ENCODE results near the gene CIRBP.

Gene CIRBP

DNA sequence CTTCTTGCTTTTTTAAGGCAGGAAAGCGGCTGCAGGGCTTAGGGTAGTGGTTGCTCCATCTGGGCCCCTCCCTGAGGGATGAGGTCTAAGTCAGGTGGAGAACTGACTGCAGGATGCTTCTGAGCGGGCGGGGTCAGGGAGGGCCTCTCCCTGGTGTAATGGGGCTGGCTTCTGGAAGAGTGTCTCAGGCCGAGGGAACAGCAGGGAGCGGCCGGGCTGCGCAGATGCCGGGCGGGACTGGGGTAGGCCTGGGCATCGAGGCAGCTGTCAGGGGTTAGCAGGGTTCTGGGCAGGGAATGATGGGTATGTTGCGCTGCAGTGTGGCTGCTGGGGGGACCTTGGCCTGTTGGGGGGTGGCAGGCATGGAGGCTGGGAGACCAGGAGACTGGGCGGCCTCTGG, 8.9 kb downstream of the CIRBP start:
- ATAC-seq (ENCODE audit: low read depth) (no peak), DNase-seq (ENCODE audit: low spot score in 2 of 2) (no peak)
- peaks cover 21% of the 10 kb centered on the region for H3K36me3 Mint-ChIP-seq
- H3K4me1 Mint-ChIP-seq = peaks cover 16% of the 10 kb centered on the region
- H3K9me3 Mint-ChIP-seq = no peaks in the 10 kb centered on the region
- no peak overlapping the region for H3K4me3 Mint-ChIP-seq
- H3K27ac Mint-ChIP-seq = no peak overlapping the region
- peaks cover 6% of the 10 kb centered on the region for H3K27me3 Mint-ChIP-seq

DNA sequence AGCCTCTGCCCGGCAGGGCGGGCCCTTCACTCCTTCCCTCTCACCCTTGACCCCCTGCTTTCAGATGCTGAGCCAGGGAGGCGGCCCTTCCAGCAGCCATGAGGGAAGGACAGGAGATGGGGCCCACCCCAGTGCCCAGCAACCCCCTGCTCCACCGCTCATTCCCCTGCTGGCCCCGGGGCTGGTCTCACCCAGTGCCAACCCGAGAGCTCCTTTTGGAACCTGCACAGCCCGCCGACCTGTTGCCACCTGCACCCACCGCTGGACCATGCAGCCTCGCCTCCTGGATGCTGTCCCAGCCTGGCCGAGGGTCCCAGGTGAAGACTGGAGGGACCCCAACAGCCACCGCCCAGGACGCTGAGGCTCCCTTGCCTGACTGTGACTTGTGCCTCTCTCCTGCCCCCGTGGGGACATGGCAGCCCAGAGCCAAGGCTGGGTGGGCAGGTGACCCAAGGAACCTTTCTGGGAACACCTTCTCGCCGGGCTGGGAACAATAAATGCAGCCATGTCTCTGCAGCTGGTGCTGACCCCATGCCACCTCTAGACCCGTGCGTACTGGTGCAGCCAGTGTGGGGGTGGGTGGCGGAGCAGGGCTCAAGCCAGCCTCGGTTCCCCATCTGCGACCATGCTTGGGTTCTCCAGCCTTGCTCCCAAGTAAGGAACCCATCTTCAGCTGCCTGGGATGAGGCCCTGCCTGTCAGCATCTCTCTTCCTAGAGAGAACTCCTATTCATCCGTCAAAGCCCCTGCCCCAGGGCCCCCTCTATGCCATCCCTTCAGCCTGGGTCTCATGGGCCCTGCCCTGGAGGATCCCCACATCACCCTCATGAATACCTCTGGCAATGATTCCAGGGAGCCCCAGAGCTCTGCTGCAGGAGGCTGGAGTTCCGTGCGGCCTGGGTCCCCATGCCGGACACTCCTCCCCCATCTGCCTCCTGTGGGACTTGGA, 9.9 kb downstream of the CIRBP start:
- Mint-ChIP-seq H3K9me3 (no peaks in the 10 kb centered on the region), H3K4me1 (peaks cover 15% of the 10 kb centered on the region), H3K4me3 (no peak overlapping the region), H3K36me3 (peaks cover 14% of the 10 kb centered on the region), H3K27ac (no peak overlapping the region), H3K27me3 (peaks cover 6% of the 10 kb centered on the region)
- DNase-seq (ENCODE audit: low spot score in 2 of 2) (no peak), ATAC-seq (ENCODE audit: low read depth) (no peak)

DNA sequence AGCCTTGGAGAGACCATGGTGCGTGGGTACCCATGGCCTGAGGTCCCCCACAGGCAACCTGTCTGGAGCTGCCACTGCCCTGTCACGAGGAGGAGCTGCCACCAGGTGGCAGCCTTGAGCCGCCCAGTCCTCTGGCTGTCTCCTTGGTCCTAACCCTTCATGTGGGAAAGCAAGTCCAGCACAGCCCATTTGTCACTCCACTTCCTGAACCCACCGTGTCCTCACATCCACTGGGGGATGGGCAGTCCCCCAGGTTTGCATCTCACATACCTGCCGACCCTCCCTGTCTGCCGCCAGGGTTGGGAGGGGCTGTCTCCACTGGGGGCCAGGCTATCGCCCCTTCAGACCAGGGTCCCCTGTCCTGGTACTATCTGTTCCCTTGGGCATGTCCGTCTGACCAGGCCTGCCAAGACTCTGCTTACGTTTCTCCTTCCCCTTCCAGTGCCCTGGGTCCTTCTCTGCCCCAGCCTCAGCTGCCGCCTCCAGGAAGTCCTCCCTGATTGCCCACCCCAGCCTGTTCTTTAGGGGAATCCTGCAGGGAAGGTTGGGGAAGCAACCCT, 10.7 kb downstream of the CIRBP start:
- DNase-seq (ENCODE audit: low spot score in 2 of 2) (peak; percentile 81 to 84), ATAC-seq (ENCODE audit: low read depth) (no peak)
- no peaks in the 10 kb centered on the region for H3K9me3 Mint-ChIP-seq

DNA sequence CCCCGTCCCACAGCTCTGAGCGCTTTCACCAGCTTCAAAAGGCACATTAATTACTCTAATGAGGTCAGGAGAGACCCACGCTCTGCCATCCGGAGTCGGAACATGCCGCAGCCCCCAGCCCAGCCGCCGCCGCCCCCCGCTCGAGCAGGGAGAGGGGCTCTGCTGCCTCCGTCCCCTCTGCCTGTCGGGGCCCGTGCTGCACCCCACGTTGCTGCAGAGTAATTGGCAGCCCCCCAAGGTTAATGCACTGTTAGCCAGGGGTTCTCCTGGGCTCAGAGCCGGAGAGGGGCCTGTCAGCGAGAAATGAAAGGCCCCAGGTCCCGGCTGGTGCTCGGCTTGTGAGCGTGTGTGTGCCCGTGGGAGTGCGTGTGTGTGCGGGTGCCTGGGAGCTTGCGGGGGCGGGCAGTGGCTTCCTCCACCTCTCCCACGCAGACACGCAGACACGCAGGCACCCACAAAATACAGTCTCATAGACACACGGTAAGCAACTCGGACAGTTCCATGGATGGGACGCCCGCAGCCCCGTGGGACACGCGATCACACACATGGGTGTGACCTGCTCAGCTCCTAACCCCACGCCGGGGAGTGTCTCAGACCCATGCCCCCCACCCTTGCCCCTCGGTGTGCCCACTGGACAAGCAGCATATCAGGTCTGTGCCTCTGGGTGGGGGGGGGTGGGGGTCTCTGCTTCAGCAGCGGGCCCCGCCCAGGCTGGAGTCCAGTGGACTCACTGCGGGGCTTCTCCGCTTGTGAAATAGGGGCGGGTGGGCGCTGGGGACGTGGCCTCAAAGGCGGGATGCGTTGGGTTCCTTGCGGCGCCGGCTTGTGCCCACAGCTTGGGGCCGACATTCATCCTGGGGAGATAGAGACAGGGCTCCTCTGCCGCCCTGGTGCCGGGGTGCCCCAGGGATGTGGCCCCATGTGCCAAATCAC, 11.8 kb downstream of the CIRBP start:
- Mint-ChIP-seq H3K4me1 (peaks cover 18% of the 10 kb centered on the region), H3K36me3 (peaks cover 11% of the 10 kb centered on the region), H3K9me3 (no peaks in the 10 kb centered on the region), H3K27ac (no peak overlapping the region), H3K4me3 (no peak overlapping the region), H3K27me3 (peaks cover 14% of the 10 kb centered on the region)
- DNase-seq (ENCODE audit: low spot score in 2 of 2) (no peak), ATAC-seq (ENCODE audit: low read depth) (no peak)

More for the DNA sequence above, 10.7 kb downstream of the CIRBP start:
- Mint-ChIP-seq H3K4me3 (no peak overlapping the region), H3K36me3 (peaks cover 13% of the 10 kb centered on the region), H3K4me1 (peaks cover 17% of the 10 kb centered on the region), H3K27me3 (peaks cover 11% of the 10 kb centered on the region), H3K27ac (no peak overlapping the region)

DNA sequence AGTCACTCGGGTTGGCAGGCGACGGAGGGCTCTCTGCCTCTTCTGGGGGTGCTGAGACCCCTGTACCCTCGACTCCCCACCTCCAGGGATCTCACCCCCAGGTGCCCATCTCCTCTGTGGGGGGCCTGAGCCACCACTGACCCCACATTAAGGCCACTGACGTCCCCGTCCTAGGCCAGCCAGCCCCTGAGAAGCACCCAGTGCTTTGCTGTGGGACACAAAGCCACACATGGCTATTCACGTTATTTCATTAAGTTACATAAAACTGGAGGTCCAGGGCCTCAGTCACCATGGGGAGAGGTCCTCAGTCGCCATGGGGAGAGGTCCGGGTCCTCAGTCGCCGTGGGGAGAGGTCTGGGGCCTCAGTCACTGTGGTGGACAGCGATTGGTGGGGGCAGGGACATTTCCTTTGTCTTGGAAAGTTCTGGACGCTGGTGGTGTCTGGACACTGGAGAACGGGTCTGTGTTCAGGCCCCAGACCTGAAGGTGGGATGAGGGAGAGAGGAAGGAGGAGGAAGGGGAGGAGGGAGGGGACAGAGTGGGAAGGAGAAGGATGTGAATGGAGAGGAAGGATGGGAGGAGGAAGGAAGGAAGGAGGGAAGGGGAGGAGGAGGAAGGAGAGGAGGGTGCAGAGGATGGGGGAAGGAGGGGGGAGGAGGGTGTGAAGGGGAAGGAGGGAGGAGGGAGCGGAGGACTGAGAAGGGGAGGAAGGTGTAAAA, 12.6 kb downstream of the CIRBP start:
- ATAC-seq (ENCODE audit: low read depth) (no peak), DNase-seq (ENCODE audit: low spot score in 2 of 2) (no peak)
- H3K27ac Mint-ChIP-seq = no peak overlapping the region

DNA sequence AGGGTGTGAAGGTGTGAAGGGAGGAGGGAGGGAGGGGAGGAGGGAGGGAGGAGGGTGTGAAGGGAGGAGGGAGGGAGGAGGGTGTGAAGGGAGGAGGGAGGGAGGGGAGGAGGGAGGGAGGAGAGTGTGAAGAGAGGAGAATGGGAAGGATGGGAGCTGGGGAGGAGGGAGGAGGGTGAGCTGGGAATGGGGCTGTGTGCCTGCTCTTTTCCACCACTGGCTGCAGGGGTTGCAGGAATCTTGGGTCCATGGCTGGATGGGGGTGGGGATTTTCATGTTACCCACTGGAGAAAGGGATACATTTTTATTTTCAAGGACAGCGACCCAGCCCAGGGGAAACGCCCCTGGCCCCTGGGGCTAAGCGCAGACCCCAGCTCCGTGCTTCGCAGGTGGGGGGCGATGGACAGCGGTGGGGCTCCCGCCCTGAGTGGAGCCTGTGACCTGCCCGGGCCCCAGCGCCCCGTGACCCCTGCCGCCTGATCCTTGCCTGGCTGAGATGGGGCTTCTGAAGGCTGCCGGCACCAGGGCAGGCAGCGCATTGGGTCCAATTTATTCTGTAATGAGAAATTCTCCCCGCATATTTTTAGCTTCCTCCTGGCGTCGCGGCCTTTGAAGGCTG, 13.6 kb downstream of the CIRBP start:
- ATAC-seq (ENCODE audit: low read depth) (no peak), DNase-seq (ENCODE audit: low spot score in 2 of 2) (no peak)
- Mint-ChIP-seq H3K27me3 (peaks cover 16% of the 10 kb centered on the region), H3K4me3 (no peak overlapping the region), H3K9me3 (no peaks in the 10 kb centered on the region), H3K27ac (no peak overlapping the region), H3K4me1 (peaks cover 14% of the 10 kb centered on the region), H3K36me3 (peaks cover 9% of the 10 kb centered on the region)

More for the DNA sequence above, 12.6 kb downstream of the CIRBP start:
- Mint-ChIP-seq H3K4me1 (peaks cover 16% of the 10 kb centered on the region), H3K9me3 (no peaks in the 10 kb centered on the region), H3K36me3 (peaks cover 11% of the 10 kb centered on the region), H3K27me3 (peaks cover 14% of the 10 kb centered on the region), H3K4me3 (no peak overlapping the region)

DNA sequence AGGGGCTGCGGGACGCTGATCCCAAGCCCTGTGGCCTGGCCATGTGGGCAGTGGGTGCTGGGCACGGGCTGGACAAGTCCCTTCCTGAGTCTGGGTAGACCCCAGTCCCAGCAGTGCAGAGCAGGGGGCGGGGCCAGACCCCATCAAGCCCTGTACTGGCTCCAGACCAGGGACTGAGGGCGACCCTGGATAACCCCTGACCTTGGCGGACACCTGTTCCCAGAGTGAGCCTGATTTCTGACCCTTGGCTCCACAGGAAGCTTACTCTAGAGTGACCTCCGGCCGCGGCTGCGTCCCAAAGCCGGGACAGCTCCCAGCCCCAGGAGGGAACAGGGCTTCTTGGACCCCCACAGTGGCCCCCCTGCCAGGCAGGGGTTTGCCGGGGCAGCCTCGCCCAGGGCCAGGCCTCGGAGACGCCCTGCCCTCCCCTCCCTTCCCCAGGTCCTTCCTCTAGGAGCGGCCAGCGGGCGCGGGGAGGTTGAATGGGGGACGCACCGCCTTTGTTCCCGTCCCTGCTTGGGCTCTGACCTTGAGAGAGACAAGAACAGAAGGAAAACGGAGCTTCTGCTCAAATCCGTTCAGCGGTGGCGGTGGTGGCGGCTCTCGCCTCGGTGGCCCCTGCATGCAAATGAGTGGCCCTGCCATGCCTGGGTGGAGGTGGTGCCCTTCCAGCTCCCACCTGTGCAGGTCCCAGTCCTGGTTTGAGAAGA, 14.2 kb downstream of the CIRBP start:
- DNase-seq (ENCODE audit: low spot score in 2 of 2) (no peak), ATAC-seq (ENCODE audit: low read depth) (no peak)
- Mint-ChIP-seq H3K36me3 (peaks cover 9% of the 10 kb centered on the region), H3K4me3 (no peak overlapping the region), H3K27me3 (peaks cover 18% of the 10 kb centered on the region), H3K9me3 (no peaks in the 10 kb centered on the region), H3K27ac (no peak overlapping the region), H3K4me1 (peaks cover 11% of the 10 kb centered on the region)

DNA sequence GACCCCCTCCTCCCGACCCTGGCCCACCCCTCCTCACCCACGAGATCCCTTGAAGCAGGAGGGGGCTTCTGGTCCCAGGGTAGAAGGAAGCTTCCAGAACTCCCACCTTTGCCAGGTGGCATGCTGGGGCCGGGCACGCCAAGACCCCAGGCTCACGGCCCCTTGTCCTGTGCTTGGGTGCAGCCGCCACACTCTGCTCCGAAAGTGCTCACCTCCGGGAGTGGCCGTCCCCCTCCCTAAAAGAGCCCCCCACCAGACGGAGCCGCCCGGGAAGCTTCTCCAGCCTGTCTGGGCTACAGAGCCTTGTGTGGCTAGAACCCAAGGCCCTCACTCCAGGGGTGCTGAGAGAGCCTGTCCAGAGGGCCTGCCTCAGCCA, 14.8 kb downstream of the CIRBP start:
- no peak overlapping the region for H3K4me3 Mint-ChIP-seq
- H3K4me1 Mint-ChIP-seq = peaks cover 11% of the 10 kb centered on the region
- DNase-seq (ENCODE audit: low spot score in 2 of 2) (no peak), ATAC-seq (ENCODE audit: low read depth) (no peak)
- no peaks in the 10 kb centered on the region for H3K9me3 Mint-ChIP-seq
- peaks cover 18% of the 10 kb centered on the region for H3K27me3 Mint-ChIP-seq
- no peak overlapping the region for H3K27ac Mint-ChIP-seq
- peaks cover 9% of the 10 kb centered on the region for H3K36me3 Mint-ChIP-seq

DNA sequence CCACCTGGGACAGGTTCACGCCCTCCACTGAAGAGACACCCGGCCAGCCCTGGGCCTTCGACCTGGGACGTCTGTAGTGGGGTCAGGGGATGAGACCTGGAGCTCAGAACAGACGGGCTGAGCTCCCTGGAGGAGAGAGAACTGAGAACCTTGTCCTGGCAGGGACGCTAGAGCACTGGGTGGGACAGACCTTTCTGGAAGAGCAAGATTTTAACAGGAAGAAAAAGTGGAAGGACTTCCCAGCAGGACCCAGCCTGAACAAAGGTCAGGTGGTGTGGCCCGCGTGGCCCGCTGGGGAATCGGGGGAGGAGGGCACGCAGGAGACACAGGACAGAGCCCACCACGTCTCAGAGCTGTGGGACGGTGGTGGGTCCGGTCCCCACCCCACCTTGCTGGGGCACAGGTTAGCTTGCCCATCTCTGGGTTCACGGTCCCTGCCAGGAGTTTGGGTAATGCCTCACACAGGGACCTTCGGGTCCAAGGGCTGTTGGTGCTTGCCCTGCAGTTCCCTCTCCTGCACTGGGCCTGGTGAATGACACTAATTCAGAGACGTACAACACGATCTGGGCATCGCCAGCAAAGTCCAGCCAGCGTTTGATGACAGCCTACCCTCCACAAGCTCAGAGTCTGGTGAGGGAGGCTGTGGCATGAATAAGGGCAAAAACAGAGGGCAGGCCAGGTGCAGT, 15.3 kb downstream of the CIRBP start:
- peaks cover 9% of the 10 kb centered on the region for H3K36me3 Mint-ChIP-seq
- peak overlapping the region; percentile 67 for H3K4me3 Mint-ChIP-seq
- H3K9me3 Mint-ChIP-seq = no peaks in the 10 kb centered on the region
- no peak for ATAC-seq (ENCODE audit: low read depth)
- DNase-seq (ENCODE audit: low spot score in 2 of 2) = peak in 1 of 2 donors; percentile 35
- H3K4me1 Mint-ChIP-seq = peaks cover 11% of the 10 kb centered on the region
- no peak overlapping the region for H3K27ac Mint-ChIP-seq
- peaks cover 21% of the 10 kb centered on the region for H3K27me3 Mint-ChIP-seq

DNA sequence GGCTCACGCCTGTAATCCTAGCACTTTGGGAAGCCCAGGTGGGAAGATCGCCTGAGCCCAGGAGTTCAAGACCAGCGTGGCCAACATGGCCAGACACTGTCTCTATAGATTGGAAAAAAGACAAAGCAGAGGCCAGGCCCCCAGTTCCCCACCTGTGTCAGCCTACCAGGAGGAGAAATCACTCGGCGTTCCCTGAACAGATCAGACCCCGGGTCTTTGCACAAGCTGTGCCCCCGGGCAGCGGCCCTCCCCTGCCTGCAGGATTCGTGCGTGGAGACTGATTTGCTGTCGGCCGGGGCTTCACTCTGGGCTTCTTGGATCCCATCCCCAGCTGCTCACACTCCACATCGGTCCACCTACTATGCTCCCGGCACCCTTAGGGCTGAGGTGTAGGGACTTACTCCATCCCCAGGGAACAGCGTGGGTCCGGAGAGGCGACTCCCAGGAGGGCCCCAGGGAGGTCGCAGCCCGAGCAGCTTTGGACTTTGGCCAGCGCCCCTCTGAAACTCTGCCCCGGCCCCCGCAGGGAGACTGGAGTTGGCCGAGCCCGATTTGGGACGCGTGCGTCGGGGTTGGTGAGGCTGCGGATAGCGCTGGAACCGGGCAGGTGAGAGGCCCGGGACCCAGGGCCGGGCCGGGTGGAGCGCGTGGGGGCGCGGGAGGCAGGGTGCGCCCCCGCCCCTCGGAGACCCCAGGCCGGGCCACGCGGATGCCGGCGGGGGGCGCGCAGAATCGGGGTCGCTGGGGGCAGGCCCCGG, 16.0 kb downstream of the CIRBP start:
- Mint-ChIP-seq H3K27me3 (peaks cover 25% of the 10 kb centered on the region), H3K4me1 (peaks cover 5% of the 10 kb centered on the region), H3K36me3 (peaks cover 4% of the 10 kb centered on the region), H3K4me3 (peak overlapping the region; percentile 67), H3K27ac (no peak overlapping the region), H3K9me3 (no peaks in the 10 kb centered on the region)
- DNase-seq (ENCODE audit: low spot score in 2 of 2) = peak in 1 of 2 donors; percentile 34
- ATAC-seq (ENCODE audit: low read depth) = no peak

DNA sequence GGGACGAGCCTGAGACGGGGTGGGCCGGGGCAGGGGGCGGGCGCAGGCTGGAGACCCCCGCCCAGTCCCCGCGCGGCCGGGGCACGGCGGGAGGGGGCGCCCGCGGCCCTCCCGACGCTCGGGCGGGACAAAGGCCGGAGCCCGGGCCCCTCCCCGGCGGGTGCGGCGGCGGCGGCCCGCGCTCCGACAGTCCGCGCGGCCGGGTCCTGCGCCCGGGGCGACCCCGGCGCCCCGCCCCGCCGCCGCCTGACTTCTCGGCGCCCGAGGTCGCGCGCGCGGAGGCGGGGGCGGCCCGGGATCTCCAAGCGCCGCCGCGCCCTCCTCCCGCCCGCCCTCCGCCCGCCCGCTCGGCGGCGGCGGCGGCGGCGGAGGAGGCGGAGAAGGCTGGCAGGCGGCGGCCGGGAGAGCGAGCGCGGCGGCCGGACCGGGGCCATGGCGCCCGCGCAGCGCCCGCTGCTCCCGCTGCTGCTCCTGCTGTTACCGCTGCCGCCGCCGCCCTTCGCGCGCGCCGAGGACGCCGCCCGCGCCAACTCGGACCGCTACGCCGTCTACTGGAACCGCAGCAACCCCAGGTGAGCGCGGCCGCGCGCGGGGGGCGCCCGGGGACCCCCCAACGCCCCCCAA, 16.7 kb downstream of the CIRBP start, which contains the start of gene EFNA2:
EFNA2 (plus strand) TSS at position 137 of the 624 bp plus-strand sequence; CDS start at position 433, 296 bp downstream.
- peak within 1 kb of the TSS; percentile 71 for H3K4me3 Mint-ChIP-seq
- H3K9me3 Mint-ChIP-seq = no peaks in the 10 kb centered on the region
- H3K27ac Mint-ChIP-seq = no peak within 1 kb of the TSS
- H3K27me3 Mint-ChIP-seq = peaks cover 25% of the 10 kb centered on the region
- H3K36me3 Mint-ChIP-seq = peaks cover 2% of the 10 kb centered on the region
- peaks cover 5% of the 10 kb centered on the region for H3K4me1 Mint-ChIP-seq
- peak; percentile 17 for ATAC-seq (ENCODE audit: low read depth)
- no peak for DNase-seq (ENCODE audit: low spot score in 2 of 2)

Data from memory B cell (primary cell).